ENCODE measurements around the gene GHRH.

DNA sequence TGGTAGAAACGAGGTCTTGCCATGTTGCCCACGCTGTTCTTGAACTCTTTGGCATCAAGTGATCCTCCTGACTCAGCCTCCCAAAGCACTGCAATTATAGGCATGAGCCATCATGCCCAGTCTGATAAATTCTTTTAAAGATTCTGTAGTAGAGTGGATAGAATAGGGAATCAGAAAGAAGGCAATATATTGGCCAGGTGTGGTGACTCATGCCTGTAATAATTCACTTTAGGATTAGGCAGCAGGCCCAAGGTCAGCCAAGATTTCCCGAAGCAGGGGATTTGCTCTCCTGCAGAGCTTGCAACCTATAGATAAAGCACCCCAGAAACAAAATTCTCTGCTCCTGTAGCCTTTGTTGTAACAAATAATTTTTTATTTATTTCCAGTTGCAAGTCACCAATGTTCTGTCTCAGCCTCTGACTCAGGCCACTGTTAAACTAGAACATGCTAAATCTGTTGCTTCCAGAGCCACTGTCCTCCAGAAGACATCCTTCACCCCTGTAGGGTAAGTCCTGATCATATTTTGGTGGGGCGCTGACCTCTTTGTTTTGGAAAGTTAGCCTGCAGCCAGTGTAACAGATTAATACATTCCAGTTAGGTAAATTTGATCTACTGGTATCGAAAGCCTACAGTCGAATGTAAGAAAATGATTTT is 51.8 kb downstream of the GHRH start:
- TF ChIP-seq, protein P1, sequence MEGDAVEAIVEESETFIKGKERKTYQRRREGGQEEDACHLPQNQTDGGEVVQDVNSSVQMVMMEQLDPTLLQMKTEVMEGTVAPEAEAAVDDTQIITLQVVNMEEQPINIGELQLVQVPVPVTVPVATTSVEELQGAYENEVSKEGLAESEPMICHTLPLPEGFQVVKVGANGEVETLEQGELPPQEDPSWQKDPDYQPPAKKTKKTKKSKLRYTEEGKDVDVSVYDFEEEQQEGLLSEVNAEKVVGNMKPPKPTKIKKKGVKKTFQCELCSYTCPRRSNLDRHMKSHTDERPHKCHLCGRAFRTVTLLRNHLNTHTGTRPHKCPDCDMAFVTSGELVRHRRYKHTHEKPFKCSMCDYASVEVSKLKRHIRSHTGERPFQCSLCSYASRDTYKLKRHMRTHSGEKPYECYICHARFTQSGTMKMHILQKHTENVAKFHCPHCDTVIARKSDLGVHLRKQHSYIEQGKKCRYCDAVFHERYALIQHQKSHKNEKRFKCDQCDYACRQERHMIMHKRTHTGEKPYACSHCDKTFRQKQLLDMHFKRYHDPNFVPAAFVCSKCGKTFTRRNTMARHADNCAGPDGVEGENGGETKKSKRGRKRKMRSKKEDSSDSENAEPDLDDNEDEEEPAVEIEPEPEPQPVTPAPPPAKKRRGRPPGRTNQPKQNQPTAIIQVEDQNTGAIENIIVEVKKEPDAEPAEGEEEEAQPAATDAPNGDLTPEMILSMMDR (IDR thresholded peaks at IDR 0.05), result no peak
- no peak for TF ChIP-seq POLR2A (IDR thresholded peaks at IDR 0.05)
